Suprapubic skin (tissue), 4 donors: ENCODE measurements around the gene TMEM170B. TPM values are rescaled to one million over a fixed set of nuclear protein-coding genes. Genes with fewer than 3 reads are reported as not detected.
A peak's percentile ranks its signal among the peaks of the same experiment; 100 is the strongest.

Experiments used
- DNase-seq, 2 donors: peaks; one replicate each; pipeline ENCODE4 v3.0.0-alpha.2; 2019; ENCODE audit warnings: low spot score in 2 of 2
- H3K27ac ChIP-seq: fragments of 200-600 bp; sonication (generic); one replicate; pipeline ENCODE4 v1.5.1; 2019
- H3K27me3 ChIP-seq: fragments of 200-600 bp; sonication (generic); one replicate; pipeline ENCODE4 v1.5.1; 2019
- H3K36me3 ChIP-seq: fragments of 200-600 bp; sonication (generic); one replicate; pipeline ENCODE4 v1.5.1; 2019
- H3K4me1 ChIP-seq: fragments of 200-600 bp; sonication (generic); one replicate; pipeline ENCODE4 v1.5.1; 2019
- H3K4me3 ChIP-seq: fragments of 200-600 bp; sonication (generic); one replicate; pipeline ENCODE4 v1.5.1; 2019; ENCODE audit warnings: mild to moderate bottlenecking
- H3K9me3 ChIP-seq: fragments of 200-600 bp; sonication (generic); one replicate; pipeline ENCODE4 v1.5.1; 2019
- CTCF ChIP-seq, 2 donors: fragments of 200-600 bp in 1 of 2; fragments of 450-650 bp in 1 of 2; sonication (generic) in 1 of 2; IDR thresholded peaks; one replicate each; pipeline ENCODE4 v1.5.1; 2016 to 2019; ENCODE audit warnings: antibody characterized with exemption in 2 of 2, mild to moderate bottlenecking in 1 of 2, moderate library complexity in 1 of 2
- EP300 ChIP-seq: sonication (generic); formaldehyde crosslinking; IDR thresholded peaks from one replicate; pipeline ENCODE4 v1.6.1; 2017; ENCODE audit warnings: antibody characterized with exemption
- POLR2A ChIP-seq, 2 donors: fragments of 450-650 bp; IDR thresholded peaks; one replicate each; pipeline ENCODE4 v1.6.1; 2017; ENCODE audit warnings: antibody characterized with exemption in 2 of 2, mild to moderate bottlenecking in 2 of 2, moderate library complexity in 2 of 2
- POLR2AphosphoS5 ChIP-seq, 3 donors: sonication (generic); formaldehyde crosslinking; IDR thresholded peaks; one replicate each; pipeline ENCODE4 v1.6.1; 2017; ENCODE audit warnings: antibody characterized with exemption in 3 of 3
- WGBS: methylation state at CpG from one replicate; pipeline ENCODE4 v1.1.5; 2018; 5-methylcytosine and 5-hydroxymethylcytosine counted together
- total RNA-seq, 4 donors: library from RNA; depleted of rRNA; stranded (reverse); fragments of >200 nt; gene quantifications; one replicate each; pipeline ENCODE4 v1.1.0, GENCODE V29; 2016

The TMEM170B gene, protein sequence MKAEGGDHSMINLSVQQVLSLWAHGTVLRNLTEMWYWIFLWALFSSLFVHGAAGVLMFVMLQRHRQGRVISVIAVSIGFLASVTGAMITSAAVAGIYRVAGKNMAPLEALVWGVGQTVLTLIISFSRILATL
- 1 to 10 TPM; 1.1 to 1.7 (median 1.2) TPM for total RNA-seq

DNA sequence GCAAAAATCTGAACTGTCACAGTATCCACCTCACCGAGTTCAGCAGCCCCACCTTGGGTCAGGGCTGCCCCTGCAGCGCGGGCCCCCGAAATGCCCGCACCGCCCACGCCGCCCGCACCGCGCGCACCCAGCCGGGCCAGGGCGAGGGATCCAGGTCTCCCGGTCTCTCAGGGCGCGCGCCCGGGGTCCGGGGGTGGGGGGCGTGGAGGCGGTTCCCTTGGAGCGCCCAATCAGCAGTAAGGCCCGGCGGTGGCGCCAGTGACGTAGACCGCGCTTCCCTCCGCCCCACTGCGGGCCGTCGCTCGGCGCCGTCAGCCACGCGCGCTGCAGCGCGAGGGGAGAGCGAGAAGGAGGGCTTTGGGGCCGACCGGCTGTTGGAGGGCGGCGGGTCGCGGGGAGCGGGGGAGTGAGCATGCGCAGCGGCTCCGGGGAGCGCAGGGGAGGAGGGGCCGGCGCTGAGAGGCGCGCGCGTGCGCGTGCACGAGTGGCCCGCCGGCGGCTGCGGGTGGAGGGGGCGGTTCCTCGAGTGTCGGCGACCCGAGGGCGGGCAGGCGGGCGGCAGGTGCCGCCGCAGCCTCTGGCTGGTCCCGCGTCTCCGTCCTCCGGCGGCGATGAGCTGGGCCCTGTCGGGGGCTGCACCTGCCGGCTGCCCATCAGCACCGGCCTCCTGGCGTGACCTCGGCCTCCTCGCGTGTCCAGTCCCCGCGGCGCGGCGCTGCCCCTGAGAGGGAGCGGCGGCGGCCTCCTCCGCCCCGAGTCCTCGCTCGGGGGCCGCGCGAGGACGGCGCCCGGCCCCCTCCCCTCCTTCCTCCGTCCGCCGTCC is at the start of gene TMEM170B:
TSS of gene TMEM170B (plus strand) at position 521 of the 823 bp plus-strand sequence. CDS start 529 bp downstream, outside the sequence.
- DNase-seq: peak; percentile 94 to 95
- peak within 1 kb of the TSS; percentile 47 for H3K27ac ChIP-seq

DNA sequence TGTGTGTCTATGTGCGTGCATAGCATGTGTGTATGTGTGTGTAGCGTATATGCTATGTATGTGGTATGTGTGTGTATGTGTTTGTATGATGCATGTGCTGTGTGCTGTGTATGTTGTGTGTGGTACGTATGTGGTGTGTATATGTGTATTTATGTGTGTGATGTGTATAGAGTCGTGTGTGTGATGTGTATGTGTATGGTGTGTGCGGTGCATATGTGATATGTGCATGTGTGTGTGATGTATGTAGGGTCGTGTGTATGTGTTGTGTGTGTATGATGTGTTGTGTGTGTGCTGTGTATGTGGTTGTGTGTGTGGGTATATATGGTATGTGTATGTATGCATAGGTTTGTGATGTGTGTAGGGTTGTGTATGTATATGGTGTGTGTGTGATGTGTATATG is 46.6 kb upstream of the TMEM170B start:
- 65% methylated on average over 6 of the region's 6 CpGs for WGBS
- no peak for DNase-seq

More for the DNA sequence above, at the start of gene TMEM170B:
- Histone ChIP-seq H3K9me3 (no peaks in the 10 kb centered on the region), H3K36me3 (no peaks in the 10 kb centered on the region), H3K4me1 (peaks cover 23% of the 10 kb centered on the region), H3K27me3 (no peaks in the 10 kb centered on the region), H3K4me3 (peak within 1 kb of the TSS; percentile 76)
- WGBS: under 1% methylated on average over 28 of the region's 110 CpGs
- no peak for TF ChIP-seq CTCF (IDR thresholded peaks at IDR 0.05)
- TF ChIP-seq POLR2A (IDR thresholded peaks at IDR 0.05): no peak
- no peak for TF ChIP-seq EP300
- TF ChIP-seq POLR2AphosphoS5 (IDR thresholded peaks at IDR 0.05): no peak

DNA sequence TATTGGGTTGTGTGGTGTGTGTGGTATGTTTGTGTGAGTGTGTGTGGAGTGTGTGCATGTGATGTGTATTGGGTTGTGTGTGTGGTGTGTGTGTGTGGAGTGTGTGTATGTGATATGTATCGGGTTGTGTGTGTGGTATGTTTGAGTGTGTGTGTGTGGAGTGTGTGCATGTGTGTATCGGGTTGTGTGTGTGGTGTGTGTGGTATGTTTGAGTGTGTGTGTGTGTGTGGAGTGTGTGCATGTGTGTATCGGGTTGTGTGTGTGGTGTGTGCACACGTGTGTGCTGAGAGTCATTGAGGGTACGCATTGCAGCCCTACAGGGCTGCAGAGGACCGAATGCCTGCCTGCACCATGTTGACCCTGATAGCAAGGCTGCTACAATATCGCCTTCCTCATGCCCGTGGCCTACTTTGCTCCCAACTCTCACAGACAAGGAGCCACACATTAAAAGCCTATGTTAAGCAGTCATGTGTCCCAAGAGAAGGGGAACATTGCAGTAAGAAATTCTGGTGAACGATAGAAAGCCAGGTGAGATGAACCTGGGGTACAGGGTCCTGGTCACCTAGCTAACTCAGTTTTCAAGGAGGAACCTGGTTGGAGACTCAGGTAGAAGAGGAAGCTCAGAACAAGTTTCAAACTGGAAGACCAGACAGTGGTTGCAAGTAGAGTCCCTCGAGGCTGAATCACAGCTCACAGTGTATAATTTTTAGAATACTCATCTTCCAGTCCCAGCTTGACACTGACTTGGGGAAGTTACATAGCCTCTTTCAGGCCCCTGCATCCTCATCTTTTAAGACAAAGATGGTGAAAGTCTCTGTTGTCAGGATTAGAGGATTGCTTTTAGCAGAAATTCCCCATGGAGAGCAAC is 45.7 kb upstream of the TMEM170B start:
- no peak for TF ChIP-seq POLR2A (IDR thresholded peaks at IDR 0.05)
- TF ChIP-seq POLR2AphosphoS5 (IDR thresholded peaks at IDR 0.05): no peak
- no peak for TF ChIP-seq CTCF (IDR thresholded peaks at IDR 0.05)
- no peak for TF ChIP-seq EP300
- WGBS: 77% methylated on average over 10 of the region's 10 CpGs

More for the DNA sequence above, 46.6 kb upstream of the TMEM170B start:
- no peaks in the 10 kb centered on the region for H3K9me3 ChIP-seq
- no peaks in the 10 kb centered on the region for H3K36me3 ChIP-seq
- H3K27me3 ChIP-seq: no peaks in the 10 kb centered on the region
- H3K27ac ChIP-seq: no peak overlapping the region
- H3K4me1 ChIP-seq: peaks cover 4% of the 10 kb centered on the region
- TF ChIP-seq POLR2A (IDR thresholded peaks at IDR 0.05) (no peak), CTCF (IDR thresholded peaks at IDR 0.05) (no peak), EP300 (no peak), POLR2AphosphoS5 (IDR thresholded peaks at IDR 0.05) (no peak)
- H3K4me3 ChIP-seq: no peak overlapping the region

DNA sequence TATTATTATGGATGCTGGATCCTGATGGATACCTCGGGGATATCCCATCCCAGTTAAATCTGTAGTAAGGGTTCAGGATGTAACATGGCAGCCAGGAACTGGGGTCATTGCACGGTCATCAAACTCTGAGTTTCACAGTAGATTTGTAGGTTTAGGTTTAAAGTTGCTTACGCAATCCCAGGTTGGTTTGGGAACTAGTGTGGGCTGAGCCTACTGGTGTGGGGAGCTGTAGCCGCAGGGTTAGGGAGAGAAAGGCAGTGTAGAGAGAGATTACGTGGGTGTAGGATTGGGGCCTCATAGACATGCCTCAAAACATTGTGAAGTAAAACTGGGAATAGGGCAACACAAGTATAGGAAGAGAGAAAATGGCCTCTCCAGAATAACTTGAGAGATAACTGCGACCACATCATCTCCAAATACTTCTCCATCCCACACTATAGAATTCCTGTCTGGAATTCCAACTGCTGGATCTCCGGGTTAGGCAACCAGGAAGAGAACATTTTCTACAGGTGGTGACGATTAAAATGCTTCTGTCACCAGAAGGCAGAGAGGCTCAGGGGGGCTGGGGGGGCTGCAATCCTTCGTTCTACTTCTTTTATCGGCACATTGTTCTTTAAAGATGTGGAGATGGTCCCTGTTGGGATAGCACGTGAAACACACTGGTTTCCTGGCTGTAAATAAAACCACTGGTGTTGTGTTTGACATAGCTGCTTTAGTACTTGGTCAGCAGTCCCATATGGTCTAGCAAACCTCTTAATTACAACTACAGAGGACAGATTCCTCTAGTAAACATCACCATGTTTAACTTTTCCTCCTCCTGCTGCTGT is 44.9 kb upstream of the TMEM170B start:
- no peaks in the 10 kb centered on the region for H3K9me3 ChIP-seq
- peaks cover 11% of the 10 kb centered on the region for H3K4me1 ChIP-seq
- TF ChIP-seq CTCF (IDR thresholded peaks at IDR 0.05) (no peak), POLR2A (IDR thresholded peaks at IDR 0.05) (no peak), EP300 (no peak), POLR2AphosphoS5 (IDR thresholded peaks at IDR 0.05) (no peak)
- H3K36me3 ChIP-seq: no peaks in the 10 kb centered on the region
- H3K27ac ChIP-seq: no peak overlapping the region
- 83% methylated on average over 11 of the region's 11 CpGs for WGBS
- no peak for DNase-seq
- H3K27me3 ChIP-seq: no peaks in the 10 kb centered on the region
- no peak overlapping the region for H3K4me3 ChIP-seq

More for the DNA sequence above, 45.7 kb upstream of the TMEM170B start:
- no peak overlapping the region for H3K4me3 ChIP-seq
- H3K27me3 ChIP-seq: no peaks in the 10 kb centered on the region
- no peaks in the 10 kb centered on the region for H3K9me3 ChIP-seq
- no peak for DNase-seq
- H3K27ac ChIP-seq: no peak overlapping the region
- H3K4me1 ChIP-seq: peaks cover 11% of the 10 kb centered on the region
- H3K36me3 ChIP-seq: no peaks in the 10 kb centered on the region
